NT2/D1 (cell line): Measurements from ENCODE around the gene OR10H4.
"Not testable (repeated sequence)": the region's sequence is repeated elsewhere in the genome, so short reads cannot be mapped to it uniquely, and the experiment has no call there.

ENCODE experiments used
- DNase-seq: peaks from one replicate; pipeline ENCODE4 v3.0.0-alpha.2; 2011; ENCODE audit warnings: low read depth, low spot score
- H3K27me3 ChIP-seq: 2 replicates; pipeline ENCODE4 v1.6.0; 2011; ENCODE audit warnings: mild to moderate bottlenecking; ENCODE audit not compliant: insufficient read length, insufficient read depth
- H3K36me3 ChIP-seq: 2 replicates; pipeline ENCODE4 v1.6.1; 2011; ENCODE audit warnings: mild to moderate bottlenecking, low read length, mixed read lengths; ENCODE audit not compliant: insufficient read depth, insufficient read length
- H3K4me1 ChIP-seq: 2 replicates; pipeline ENCODE4 v1.5.1; 2011; ENCODE audit not compliant: insufficient read depth, insufficient read length
- H3K4me3 ChIP-seq: 2 replicates; pipeline ENCODE4 v1.5.1; 2011; ENCODE audit warnings: low read depth; ENCODE audit not compliant: insufficient read length
- H3K9ac ChIP-seq: 2 replicates; pipeline ENCODE4 v1.6.0; 2011; ENCODE audit warnings: low read depth; ENCODE audit not compliant: insufficient read length
- H3K9me3 ChIP-seq: 2 replicates; pipeline ENCODE4 v1.5.1; 2011; ENCODE audit warnings: mild to moderate bottlenecking, low read length; ENCODE audit not compliant: insufficient read depth
- SUZ12 ChIP-seq: IDR thresholded peaks from 2 replicates; pipeline ENCODE4 v1.6.1; 2011; ENCODE audit not compliant: insufficient read length, insufficient read depth; ENCODE audit errors: extremely low read depth
- YY1 ChIP-seq: IDR thresholded peaks from 2 replicates; pipeline ENCODE4 v1.6.1; 2011; ENCODE audit not compliant: insufficient read length, insufficient read depth
- ZNF274 ChIP-seq: IDR thresholded peaks from 2 replicates; pipeline ENCODE4 v1.6.1; 2011; ENCODE audit warnings: mild to moderate bottlenecking, low read depth, low read length

The OR10H4 gene

DNA sequence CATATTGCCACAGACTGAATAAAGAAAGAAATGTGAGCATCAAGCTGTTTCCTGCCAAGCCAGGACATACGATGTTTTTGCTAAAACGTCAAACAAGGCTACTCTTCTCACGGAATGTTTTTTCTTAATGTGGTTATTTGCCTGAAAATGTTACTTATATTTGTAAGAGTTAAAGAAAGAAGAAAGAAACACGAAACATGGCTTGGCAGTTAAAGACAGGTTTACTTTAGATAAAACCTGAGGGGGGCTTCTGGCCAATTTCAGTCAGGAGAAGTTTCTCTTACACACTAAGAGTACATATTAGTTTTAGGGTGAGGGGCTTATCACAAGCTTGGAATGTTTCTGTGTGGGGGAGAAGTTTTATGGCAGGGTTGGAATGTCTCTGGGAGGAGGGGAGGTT lies 4.4 kb upstream of the OR10H4 start:
- no peak for TF ChIP-seq ZNF274
- no peak for TF ChIP-seq YY1
- TF ChIP-seq SUZ12, result no peak
- Histone ChIP-seq H3K4me3 (no peak overlapping the region), H3K27me3 (peaks cover 33% of the 10 kb centered on the region), H3K36me3 (no peaks in the 10 kb centered on the region), H3K4me1 (no peaks in the 10 kb centered on the region), H3K9ac (no peak overlapping the region), H3K9me3 (peaks cover 52% of the 10 kb centered on the region)
- DNase-seq, result no peak

- Histone ChIP-seq H3K36me3 (no peaks in the 10 kb centered on the region), H3K9me3 (peaks cover 52% of the 10 kb centered on the region), H3K4me3 (no peak overlapping the region), H3K9ac (no peak overlapping the region), H3K27me3 (peaks cover 30% of the 10 kb centered on the region), H3K4me1 (no peaks in the 10 kb centered on the region)
- no peak for DNase-seq
- TF ChIP-seq ZNF274 (no peak), YY1 (no peak), SUZ12 (no peak)
These were observed 3.5 kb upstream of the OR10H4 start for GRCh38 chr19:15945301-15945700.

DNA sequence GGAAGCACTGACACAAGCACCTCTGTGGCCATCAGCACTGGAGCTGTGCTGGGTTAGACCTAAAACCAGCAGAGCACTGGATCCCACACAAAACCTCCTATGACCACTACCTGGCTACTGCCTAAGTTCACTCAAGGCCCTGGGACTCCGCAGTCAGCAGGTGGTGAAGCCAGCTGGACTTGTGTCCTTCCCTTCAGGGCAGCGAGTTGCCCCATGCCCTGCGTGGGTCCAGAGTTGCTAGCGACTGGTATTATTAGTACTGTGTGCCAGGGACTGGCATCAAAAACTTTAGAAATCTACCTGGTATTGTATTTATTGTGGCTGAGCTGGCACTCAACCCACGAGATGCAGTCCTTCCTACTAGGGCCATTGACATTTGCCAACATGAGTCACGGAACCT lies 6.0 kb downstream of the OR10H4 start:
- no peak for DNase-seq
- Histone ChIP-seq H3K4me1 (no peaks in the 10 kb centered on the region), H3K9ac (no peak overlapping the region), H3K27me3 (peaks cover 50% of the 10 kb centered on the region), H3K9me3 (no peaks in the 10 kb centered on the region), H3K36me3 (no peaks in the 10 kb centered on the region), H3K4me3 (no peak overlapping the region)
- no peak for TF ChIP-seq ZNF274
- TF ChIP-seq SUZ12, result no peak
- TF ChIP-seq YY1, result no peak

DNA sequence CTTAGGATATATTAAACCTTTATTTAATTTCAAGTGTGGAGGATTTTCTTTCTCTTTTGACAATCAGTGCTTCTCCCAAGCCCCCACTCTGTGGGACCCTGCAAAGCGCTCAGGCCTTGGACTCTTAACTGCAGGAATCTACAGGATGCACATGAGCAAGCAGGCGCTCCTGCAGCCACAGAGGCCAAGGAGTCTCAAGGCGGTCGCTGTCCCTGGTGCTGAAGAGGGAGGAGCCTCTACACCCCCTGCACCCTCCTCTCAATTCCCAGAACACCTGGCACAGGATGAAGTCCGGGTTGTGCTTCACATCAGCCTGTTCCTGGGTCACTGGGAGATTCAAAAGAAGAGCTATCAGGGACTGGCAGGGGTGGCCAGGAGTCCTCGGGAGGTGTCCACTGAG lies 13.5 kb downstream of the OR10H4 start:
- no peak for TF ChIP-seq YY1
- no peak for TF ChIP-seq ZNF274
- TF ChIP-seq SUZ12, result no peak
- H3K9me3 ChIP-seq, result peaks cover 17% of the 10 kb centered on the region; the same call in 1 of the 2 replicates
- H3K9ac ChIP-seq, result no peak overlapping the region
- no peaks in the 10 kb centered on the region for H3K36me3 ChIP-seq
- H3K27me3 ChIP-seq, result peaks cover 29% of the 10 kb centered on the region
- no peak overlapping the region for H3K4me3 ChIP-seq
- DNase-seq, result no peak
- H3K4me1 ChIP-seq, result no peaks in the 10 kb centered on the region

- H3K9me3 ChIP-seq, result peaks cover 17% of the 10 kb centered on the region; the same call in 1 of the 2 replicates
- H3K4me3 ChIP-seq, result no peak overlapping the region
- no peaks in the 10 kb centered on the region for H3K4me1 ChIP-seq
- H3K36me3 ChIP-seq, result no peaks in the 10 kb centered on the region
- H3K27me3 ChIP-seq, result peaks cover 23% of the 10 kb centered on the region
- H3K9ac ChIP-seq, result no peak overlapping the region
- TF ChIP-seq SUZ12 (no peak), YY1 (no peak), ZNF274 (no peak)
- no peak for DNase-seq
These were observed 15.4 kb downstream of the OR10H4 start for GRCh38 chr19:15964231-15964630.

DNA sequence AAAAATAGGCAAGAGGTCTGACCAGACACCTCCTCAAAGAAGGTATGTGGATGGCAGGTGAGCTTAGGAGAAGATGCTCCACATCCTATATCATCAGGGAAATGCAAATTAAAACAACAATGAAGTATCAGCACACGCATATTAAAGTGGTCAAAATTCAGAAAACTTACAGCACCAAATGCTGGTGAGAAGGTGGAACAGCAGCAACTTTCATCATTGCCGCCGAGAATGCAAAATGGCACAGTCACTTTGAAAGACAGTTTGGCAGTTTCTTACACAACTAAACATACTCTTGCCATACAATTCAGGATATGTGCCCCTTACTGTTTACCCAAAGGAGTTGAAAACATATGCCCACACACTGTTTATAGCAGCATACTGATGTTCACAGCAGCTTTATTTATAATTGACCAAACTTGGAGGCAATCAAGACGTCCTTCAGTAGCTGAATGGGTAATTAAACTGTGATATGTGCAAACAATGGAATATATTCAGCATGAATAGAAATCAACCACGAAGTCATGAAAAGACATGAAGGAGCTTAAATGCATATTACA lies 22.5 kb downstream of the OR10H4 start:
- H3K9me3 ChIP-seq, result no peaks in the 10 kb centered on the region
- no peak for TF ChIP-seq ZNF274
- TF ChIP-seq SUZ12, result no peak
- no peak for TF ChIP-seq YY1
- H3K4me1 ChIP-seq, result no peaks in the 10 kb centered on the region
- peaks cover 16% of the 10 kb centered on the region for H3K27me3 ChIP-seq
- H3K36me3 ChIP-seq, result no peaks in the 10 kb centered on the region
- no peak overlapping the region for H3K9ac ChIP-seq
- no peak overlapping the region for H3K4me3 ChIP-seq
- no peak for DNase-seq

GRCh38 chr19:15972043-15972442 lies 23.2 kb downstream of the OR10H4 start:
- DNase-seq, H3K36me3 ChIP-seq, H3K9me3 ChIP-seq, H3K4me3 ChIP-seq, H3K4me1 ChIP-seq, H3K9ac ChIP-seq: not testable (repeated sequence)
- peaks cover 18% of the 10 kb centered on the region for H3K27me3 ChIP-seq

- no peak for DNase-seq
- TF ChIP-seq YY1 (no peak), ZNF274 (no peak)
- H3K4me1 ChIP-seq, result no peaks in the 10 kb centered on the region
- H3K36me3 ChIP-seq, result no peaks in the 10 kb centered on the region
- H3K9me3 ChIP-seq, result peaks cover 29% of the 10 kb centered on the region
- H3K4me3 ChIP-seq, result no peak overlapping the region
- H3K9ac ChIP-seq, result no peak overlapping the region
- H3K27me3 ChIP-seq, result peaks cover 23% of the 10 kb centered on the region
These were observed 26.0 kb downstream of the OR10H4 start for GRCh38 chr19:15974856-15975255.
